ENCODE data around the gene SNAPC2.
A peak's percentile ranks its signal among the peaks of the same experiment; 100 is the strongest.
"Not testable (repeated sequence)": the region's sequence is repeated elsewhere in the genome, so short reads cannot be mapped to it uniquely, and the experiment has no call there.

The SNAPC2 gene

DNA sequence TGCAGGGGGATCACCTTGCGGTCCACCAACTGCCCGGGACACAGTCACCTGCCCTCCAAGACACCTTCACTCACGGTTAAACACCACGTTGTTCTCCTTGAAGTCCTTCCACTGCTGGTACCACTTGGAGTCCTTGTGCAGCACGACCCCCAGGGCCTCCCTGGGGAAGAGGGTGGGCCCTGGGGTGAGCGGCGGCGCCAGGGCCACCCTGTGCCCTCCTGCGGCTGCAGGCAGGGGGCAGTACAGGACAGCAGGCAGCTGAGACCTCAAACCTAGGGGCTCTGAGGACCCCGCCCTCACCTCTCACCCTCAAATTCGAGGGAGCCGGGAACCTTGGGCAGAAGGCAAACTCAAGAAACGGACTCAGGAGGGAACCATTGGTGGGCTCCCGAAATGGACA lies 13.3 kb downstream of the SNAPC2 start:
- DNase-seq (ENCODE audit: low read depth): no peak

DNA sequence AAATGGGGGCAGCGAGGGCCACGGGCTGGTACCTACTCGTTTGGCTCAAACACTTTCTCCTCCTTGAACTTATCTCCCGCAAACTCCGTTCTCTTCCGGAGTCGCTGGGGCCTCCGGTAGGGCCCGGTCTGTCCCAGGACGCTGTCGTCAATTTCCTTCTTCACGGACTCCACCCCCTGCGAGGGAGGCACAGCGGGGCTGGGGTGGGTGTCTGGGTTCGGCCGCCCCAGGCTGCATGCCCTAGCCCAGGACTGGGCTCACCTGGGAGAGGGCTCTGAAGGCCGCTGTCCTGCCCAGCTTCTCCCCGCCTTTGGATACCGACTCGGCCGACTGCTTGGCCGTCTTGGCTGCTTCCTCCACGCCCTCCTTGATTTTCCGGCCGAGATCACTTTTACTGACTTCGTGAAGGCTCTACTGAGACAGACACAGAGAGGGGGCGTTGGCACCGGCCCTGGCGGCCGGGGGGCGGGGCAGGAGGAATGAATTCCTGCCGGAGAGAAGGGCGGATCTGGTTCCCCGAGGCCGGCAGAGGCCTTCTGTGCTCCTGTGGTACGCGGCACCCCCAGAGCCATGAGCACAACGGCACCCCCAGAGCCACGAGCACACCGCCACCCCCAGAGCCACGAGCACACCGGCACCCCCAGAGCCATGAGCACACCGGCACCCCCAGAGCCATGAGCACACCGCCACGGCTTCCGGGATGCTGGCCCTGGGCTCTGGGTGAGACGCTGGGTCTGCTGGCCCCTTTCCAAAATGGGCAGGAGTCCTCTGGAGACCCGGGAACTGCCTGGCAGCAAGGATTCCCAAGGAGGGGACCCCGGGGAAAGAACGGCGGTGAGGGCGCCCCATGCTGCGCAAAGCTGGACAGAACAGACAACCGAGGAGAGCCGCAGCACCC lies 13.9 kb downstream of the SNAPC2 start:
- no peak for DNase-seq (ENCODE audit: low read depth)

DNA sequence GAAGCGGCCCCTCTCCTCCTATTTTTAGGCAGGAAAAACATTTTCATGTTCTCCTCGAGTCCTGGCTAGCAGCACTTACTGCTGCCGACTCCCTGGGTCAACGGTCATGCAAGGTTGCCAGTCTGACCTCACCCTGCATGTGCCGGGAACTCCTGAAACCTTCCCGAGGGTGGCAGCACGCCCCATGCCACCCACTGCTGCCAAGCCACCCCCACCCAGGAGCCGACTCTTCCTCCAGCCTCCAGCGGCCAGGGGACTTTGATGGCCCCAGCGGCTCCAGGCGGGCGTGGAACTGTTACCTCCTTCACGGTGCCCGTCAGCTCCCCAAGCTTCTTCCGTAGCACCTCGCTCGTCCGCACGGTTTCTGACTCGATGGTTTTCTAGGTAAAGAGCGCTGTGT lies 14.6 kb downstream of the SNAPC2 start:
- DNase-seq (ENCODE audit: low read depth): no peak

DNA sequence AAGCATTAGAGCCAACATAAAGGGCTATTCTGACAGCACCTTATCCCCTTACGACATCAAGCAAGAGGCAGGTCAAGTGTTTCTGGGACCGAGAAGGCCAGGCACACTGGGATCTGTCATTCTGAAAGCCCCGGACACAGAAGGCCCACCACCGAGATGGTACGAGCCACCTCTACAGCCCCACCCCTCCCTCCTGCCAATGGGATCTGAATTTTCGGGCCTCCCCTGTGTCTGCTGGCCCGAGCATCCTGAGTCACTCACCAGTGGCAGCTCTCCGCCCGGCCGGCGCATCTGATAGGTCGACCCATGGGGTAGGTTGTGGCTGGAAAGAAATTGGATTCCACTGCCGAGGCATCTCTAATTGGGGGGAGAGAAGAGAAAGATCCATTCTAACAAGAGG lies 20.7 kb downstream of the SNAPC2 start:
- DNase-seq (ENCODE audit: low read depth): no peak

DNA sequence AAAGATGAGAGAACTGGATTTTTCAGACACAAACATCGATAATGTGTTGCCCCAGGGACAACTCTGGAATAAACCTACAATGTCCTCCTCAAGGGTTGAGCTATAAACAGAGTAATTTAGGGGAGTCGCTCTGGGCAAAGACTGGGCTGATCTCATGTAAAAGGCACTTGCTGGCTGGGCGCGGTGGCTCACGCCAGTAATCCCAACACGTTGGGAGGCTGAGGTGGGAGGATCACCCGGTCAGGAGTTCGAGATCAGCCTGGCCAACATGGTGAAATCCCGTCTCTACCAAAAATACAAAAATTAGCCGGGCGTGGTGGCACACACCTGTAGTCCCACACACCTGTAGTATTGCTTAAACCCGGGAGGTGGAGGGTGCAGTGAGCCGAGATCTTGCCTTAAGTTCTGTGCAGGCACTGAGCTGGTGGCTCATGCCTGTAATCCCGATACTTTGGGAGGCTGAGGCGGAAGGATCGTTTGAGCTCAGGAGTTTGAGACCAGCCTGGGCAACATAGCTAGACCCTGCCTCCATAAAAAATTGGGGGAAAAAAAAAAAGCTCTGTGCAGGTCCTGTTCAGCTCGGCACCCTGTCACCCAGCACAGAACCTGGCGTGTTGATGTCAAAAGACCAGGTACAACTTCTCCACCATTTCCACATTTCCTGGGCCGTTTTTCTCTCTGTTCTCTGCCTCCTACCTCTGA lies 21.9 kb downstream of the SNAPC2 start:
- DNase-seq (ENCODE audit: low read depth): no peak

DNA sequence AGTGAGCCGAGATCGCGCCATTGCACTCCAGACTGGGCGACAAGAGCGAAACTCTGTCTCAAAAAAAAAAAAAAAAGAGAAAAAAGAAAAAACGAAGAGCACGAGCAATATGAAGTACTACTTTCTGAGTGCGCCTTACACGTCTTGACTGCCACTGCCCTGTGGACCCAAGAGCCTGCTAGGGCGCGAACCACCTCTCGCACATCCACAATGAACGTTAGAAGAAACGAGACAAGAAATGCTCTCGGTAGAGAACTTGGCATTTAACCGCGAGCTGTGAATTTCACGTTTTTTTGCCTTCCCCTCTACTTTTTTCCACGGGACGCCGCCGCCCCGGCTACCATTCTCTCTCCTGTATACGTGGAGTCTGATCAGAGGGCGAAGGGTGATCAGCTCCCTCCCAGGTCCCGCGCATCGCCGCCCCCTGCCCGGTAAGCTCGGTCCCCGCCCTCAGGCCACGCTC lies 22.9 kb downstream of the SNAPC2 start:
- no peak for DNase-seq (ENCODE audit: low read depth)

DNA sequence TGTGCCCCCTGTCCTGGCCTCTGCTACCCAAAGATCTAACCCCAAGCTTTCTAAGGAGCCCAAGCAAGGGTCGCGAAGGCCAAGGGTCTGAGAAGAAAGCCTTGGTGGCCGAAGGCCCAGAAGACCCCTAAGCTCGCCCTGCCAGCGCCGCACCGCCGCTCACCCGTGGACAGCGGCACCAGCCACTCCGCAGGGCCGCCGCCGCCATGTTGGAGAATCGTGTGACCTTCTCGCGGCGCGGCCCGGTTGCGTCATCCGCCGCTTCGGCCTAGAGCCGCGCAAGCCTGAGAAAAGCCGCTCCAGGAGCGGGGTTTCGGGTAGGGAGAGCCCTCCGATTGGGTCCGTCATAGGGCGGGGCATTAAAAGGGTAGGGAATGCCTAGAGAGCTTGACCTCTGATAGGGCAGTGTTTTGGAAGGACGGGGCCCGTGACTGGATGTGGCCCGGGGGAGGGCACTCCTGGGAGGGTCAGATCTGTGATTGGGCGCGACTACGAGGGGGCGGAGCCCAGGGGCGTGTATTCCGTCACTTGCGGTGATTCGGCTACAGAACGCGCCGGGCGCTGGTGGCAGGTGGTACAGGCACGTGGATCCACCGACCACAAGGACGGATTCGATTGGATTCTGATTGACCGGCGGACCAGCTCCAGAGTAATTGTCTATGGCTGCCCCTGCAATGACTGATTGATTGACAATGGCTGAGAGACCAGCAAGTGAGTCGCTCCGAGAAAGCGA lies 23.5 kb downstream of the SNAPC2 start, which contains the start of gene TIMM44:
TSS of gene TIMM44 (minus strand) at position 223 of the 733 bp plus-strand sequence. CDS start at position 208, 15 bp downstream.
- peak; percentile 100 for DNase-seq (ENCODE audit: low read depth)

DNA sequence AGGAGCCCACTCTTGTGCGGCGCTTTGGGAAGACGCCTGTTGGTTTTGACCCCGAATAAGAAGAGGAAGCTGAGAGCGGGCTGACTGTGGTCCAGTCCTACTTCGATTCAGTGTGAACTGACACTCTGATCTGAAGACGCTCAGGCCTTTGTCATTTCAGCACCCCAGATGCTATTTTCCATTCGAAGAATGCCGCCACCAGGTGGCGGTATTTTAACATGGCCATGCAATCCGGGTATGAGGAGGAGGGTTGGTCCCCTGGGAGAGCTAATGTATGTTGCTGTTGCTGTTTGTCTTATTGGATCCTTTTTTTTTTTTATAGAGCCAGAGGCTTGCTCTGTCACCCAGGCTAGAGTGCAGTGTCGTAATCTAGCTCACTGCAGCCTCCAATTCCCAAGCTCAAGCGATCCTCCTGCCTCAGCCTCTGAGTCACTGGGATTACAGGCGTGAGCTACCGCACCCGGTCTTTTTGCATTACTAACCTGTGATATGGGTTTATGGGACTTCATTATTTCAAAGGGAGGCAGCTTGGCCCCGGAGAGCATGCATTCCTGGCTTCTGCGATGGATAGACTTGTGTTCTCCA lies 24.1 kb downstream of the SNAPC2 start:
- DNase-seq (ENCODE audit: low read depth): peak; percentile 86

DNA sequence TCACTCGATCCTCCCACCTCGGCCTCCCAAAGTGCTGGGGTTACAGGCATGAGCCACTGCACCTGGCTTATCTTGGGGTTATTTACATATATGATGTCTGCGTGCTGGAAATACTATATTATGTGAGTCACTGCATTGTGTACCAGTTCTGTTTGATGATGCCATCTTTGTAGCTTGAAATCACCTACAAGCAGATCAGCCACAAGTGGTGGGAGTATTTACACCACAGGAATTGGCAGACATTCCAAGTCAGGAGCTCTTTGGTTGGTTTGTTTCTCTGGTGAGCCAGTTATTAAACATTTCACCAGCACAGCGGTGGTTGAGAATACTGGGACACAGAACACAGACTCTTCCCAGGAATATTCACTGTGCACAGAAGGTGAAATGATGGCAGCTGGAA lies 27.8 kb downstream of the SNAPC2 start:
- DNase-seq (ENCODE audit: low read depth): peak; percentile 82

DNA sequence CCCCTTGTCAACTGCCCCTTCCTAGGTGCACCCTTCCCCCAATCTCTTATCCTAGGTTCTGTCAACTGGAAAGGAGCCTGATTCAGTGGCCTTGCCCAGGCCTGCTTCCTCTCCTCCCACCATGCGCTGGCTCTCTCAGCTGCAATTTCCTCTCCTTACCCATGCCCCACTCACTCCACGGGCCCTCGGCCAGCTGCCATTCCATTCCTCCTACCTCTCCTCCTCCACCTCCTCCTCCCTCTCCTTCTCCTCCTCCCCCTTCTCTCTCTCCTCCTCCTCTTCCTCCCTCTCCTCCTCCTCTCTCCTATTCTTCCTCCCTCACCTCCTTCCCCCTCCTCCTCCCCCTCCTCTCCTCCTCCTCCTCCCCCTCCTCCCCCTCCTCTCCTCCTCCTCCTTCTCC lies 32.9 kb downstream of the SNAPC2 start:
- peak; percentile 62 for DNase-seq (ENCODE audit: low read depth)

DNA sequence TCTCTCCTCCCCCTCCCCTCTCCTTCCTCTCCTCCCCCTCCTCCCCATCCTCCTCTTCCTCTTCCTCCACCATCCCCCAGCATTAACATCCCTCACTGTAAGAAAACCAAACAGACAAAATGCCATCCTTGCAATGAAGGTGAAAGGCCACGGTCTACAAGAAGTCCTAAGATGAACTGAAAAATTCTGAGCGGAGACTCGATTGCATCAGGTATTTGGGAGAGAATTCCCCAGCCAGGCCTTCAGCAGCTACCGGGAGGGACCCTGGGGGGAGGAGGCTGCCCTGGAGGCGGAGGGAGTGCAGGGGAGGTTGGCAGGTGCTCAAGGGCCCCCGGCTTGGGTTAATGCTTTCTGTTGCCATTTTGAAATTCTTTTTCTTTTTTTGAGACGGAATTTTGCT lies 33.4 kb downstream of the SNAPC2 start:
- DNase-seq (ENCODE audit: low read depth): peak; percentile 14

DNA sequence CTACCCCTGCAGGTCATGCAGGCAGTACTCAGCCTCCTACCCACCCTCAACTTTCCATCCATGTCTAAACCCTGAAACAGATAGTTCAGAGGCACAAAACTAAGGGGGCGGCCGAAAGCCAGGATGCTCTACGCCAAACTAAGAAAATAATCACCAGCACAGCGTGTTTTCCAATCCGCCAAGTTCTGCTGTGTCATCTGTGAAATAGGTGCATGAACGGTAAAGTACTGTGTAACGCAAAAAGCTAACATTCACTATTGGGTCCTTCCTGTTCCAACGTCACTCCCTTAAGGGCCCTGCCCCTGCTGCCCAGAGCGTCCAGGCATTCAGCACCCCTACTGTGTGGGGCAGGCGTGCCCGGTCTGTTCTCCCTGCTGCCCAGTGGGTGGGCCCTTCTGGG lies 35.6 kb downstream of the SNAPC2 start:
- DNase-seq (ENCODE audit: low read depth): no peak

DNA sequence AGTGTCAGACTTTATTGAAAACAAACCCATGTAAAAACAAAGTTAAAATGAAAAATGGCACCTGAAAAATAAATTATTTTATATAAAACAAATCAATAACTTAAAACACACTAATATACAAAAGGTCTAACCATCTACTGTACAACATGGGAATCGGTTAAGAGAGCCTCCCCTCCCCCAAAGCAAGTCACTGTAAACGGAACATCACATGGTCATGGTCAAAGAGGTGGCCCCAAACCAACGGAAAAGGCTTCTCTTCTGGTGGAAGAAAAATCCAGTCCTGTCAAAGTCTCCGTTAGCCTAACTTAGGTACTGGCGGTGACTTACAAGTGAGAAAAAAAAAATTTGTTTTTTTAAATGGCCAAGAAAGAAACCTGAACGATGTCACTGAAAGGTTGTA lies 39.1 kb downstream of the SNAPC2 start:
- no peak for DNase-seq (ENCODE audit: low read depth)

DNA sequence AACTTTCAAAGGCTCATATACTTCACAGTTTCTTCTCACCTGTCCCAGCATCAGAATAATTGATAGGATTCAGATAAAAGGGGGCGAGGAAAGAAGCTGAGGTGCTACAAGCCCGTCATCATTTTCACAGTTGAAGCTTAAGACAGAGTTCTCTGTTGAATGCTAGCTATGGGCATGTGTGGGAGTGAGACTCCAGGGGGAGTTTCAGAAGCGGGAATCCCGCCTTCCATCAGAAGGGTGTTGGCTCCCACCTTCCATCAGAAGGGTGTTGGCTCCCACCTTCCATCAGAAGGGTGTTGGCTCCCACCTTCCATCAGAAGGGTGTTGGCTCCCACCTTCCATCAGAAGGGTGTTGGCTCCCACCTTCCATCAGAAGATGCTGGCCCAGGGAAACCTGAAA lies 40.9 kb downstream of the SNAPC2 start:
- not testable (repeated sequence) for DNase-seq (ENCODE audit: low read depth)

DNA sequence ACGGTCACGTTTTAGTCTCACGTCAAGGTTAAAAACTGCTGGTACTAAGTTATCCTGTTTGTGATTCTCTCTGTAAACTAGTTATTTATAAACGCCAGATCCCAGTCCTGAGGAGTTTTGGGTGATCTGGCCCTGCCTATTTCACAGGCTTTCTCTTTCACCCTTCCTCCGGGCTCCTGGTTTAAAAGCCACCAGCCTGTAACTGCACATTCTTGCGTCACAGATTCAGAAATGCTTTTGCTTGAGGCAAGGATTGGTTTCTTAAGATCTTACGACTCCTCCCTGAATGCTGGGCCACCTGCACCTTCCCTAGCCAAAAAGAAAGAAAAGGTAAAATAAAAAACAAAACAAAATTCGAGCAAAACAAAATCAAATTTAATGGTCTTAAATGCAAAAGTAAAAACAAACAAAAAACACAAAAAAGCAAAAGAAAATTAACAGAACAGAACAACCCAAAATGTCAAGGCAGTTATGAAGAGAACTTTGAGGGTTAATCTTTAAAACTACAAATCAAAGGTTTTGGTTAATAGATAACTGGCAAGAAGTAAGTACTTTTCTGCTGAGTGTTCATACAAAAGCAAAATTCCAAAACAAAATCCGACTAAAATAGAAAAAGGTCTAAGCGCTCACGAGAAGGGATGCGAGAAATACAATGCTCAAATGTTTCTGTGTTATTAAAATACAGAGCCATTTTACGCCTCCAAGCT lies 41.9 kb downstream of the SNAPC2 start:
- no peak for DNase-seq (ENCODE audit: low read depth)

DNA sequence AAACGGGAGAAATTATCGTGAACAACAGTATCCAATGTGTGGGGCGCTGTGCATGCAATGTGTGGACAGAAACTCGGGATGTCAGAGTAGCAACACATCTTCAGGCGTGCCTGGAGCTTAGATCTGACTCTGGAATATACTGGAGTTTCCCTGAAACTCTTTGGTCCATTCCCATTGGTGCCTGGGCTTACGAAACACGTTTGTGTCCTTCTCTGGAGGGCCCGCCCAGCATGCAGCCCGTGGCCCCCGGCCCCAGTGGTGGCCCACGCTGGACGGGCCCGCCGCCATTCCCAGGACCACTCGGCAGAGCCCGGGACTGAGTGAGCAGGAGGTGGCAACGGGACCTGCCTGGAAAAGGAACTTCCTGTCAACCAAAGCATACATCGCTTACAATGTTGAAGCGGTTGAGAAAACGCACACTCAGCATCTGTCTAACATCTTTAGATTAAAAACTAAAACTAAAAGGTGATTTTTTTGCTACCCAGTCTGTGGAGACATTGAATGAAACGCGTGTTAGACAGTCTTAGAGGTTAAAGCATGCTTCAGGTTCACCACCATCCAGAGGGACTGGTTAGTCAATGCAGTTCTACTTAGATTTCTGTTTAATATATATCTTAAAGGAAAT lies 42.6 kb downstream of the SNAPC2 start:
- DNase-seq (ENCODE audit: low read depth): no peak

DNA sequence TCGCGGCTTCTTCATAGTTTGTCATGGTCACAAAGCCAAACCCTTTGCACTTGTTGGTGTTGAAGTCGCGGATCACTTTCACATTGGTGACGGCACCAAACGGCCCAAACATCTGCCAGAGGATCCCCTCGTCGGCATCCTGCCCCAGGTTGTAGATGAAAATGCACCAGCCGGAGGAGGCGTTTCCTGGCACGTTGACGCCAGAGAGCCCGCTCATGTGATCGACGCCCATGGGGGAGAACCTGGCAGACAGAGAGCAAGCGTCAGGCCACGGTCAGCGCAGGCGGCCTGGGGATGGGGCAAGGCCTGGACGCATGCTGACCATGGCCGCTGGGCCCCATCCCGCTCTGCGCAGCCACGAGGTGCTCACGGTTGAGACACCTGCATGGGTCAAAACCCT lies 43.4 kb downstream of the SNAPC2 start:
- no peak for DNase-seq (ENCODE audit: low read depth)

DNA sequence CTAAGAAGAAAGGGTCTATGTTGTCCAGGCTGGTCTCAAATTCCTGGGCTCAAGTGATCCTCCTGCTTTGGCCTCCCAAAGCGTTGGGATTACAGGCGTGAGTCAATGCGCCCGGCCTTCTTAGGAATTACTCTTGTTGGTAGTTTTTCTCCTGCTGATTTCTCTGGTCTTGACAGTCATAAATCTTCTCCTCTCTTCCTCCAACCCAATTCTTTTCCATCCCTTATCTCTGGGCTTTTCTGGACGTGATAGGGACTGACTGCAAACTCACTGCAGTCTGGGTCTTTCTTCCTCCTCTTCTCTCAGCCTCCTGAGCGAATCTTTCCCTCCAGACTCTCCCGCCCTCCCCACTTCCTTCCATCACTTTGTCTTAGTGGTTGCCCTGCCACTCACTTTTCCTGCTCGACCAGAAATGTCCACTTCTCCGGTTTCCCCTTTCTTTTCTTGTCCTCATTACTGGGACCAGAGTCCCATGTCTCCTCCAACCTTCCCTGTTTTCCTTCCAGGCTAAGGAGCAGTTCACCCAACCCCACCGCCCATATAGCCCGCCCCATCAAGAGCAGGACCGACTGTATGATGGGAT lies 45.2 kb downstream of the SNAPC2 start:
- DNase-seq (ENCODE audit: low read depth): peak; percentile 30

DNA sequence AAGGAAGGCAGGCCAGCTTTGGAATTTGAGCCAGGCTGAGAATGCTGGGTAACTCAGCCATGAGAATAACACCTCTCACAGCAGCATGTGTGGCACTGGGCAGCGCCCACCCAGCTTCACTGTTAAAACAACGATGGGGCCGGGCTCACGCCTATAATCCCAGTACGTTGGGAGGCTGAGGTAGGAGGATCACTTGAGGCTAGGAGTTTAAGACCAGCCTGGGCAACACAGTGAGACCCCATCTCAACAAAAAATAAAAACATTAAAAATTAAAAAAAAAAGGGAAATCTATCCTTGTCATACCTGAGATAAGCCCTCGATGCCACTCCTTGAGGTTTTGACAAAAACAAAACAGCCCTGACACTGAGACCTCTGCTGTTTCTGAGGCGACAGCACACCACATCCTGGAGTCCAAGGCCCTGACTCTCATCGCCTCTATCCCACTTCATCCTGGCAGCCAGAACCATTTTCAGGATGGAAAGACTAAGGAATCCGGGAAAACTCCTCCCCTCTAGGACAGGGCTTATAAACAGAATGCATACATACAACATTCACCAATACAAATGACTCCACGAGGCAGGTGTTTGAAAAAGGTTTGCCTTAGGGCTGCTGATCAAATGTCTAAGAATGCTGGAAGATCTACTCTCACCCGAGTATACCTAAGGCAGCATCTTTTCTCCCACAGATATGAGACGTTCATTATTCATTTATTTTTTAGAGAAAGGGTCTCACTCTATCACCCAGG lies 46.0 kb downstream of the SNAPC2 start:
- DNase-seq (ENCODE audit: low read depth): no peak
